KG1 (cell line): ENCODE results near the gene PLA2G6.

Source experiments
- DNase-seq: peaks from one replicate; lab custom pipeline; 2025; lab: John Stamatoyannopoulos, UW

The PLA2G6 gene

GRCh38 chr22:38109371-38110001 is 72.1 kb downstream of the PLA2G6 start:
- DNase-seq: no peak

GRCh38 chr22:38108561-38109319 is 72.9 kb downstream of the PLA2G6 start:
- DNase-seq: no peak

GRCh38 chr22:38107692-38108515 is 73.7 kb downstream of the PLA2G6 start:
- DNase-seq: no peak

GRCh38 chr22:38106814-38107578 is 74.6 kb downstream of the PLA2G6 start:
- DNase-seq: no peak

- DNase-seq: no peak
Observed at GRCh38 chr22:38104084-38104483, 77.5 kb downstream of the PLA2G6 start.

- DNase-seq: no peak
Observed at GRCh38 chr22:38103641-38104040, 78.0 kb downstream of the PLA2G6 start.

GRCh38 chr22:38098410-38099249 is 83.0 kb downstream of the PLA2G6 start:
- DNase-seq: no peak

- no peak for DNase-seq
Observed at GRCh38 chr22:38097557-38098409, 83.8 kb downstream of the PLA2G6 start.

GRCh38 chr22:38097058-38097457 is 84.6 kb downstream of the PLA2G6 start:
- no peak for DNase-seq

- DNase-seq: no peak
Observed at GRCh38 chr22:38089474-38089851, 92.2 kb downstream of the PLA2G6 start.

- no peak for DNase-seq
Observed at GRCh38 chr22:38088629-38089473, 92.8 kb downstream of the PLA2G6 start.

- no peak for DNase-seq
Observed at GRCh38 chr22:38087855-38088254, 93.8 kb downstream of the PLA2G6 start.

- no peak for DNase-seq
Observed at GRCh38 chr22:38086942-38087341, 94.7 kb downstream of the PLA2G6 start.

GRCh38 chr22:38086001-38086845 is 95.4 kb downstream of the PLA2G6 start:
- no peak for DNase-seq

GRCh38 chr22:38085501-38085900 is 96.1 kb downstream of the PLA2G6 start:
- DNase-seq: no peak

GRCh38 chr22:38085056-38085455 is 96.6 kb downstream of the PLA2G6 start:
- DNase-seq: no peak

- no peak for DNase-seq
Observed at GRCh38 chr22:38083931-38084631, 97.5 kb downstream of the PLA2G6 start, which contains the start of gene SLC16A8. TSS of gene SLC16A8 (minus strand) at chr22:38084184. CDS start at chr22:38082873, 1,311 bp downstream.
